Measurements from ENCODE around the gene USH2A.

USH2A gene

DNA sequence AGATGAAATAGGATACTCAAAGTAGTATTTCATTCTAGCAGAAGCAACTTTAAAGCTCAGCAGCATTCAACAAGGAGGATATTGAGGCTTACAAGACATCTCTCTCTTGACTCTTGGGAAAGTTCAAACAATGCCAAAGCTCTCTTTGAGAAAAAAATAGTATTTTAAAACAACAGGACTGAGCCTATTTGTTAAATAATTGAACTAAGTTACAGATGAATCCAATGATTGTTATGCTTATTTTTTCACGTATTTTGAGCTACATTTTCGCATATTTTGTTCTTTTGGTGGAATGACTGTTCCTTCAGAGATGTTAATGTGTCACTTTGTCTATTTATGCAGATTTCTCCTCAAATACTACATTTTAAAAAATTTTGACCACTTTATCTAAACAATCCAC lies 655.5 kb downstream of the USH2A start:
- DNase-seq, result no peak

DNA sequence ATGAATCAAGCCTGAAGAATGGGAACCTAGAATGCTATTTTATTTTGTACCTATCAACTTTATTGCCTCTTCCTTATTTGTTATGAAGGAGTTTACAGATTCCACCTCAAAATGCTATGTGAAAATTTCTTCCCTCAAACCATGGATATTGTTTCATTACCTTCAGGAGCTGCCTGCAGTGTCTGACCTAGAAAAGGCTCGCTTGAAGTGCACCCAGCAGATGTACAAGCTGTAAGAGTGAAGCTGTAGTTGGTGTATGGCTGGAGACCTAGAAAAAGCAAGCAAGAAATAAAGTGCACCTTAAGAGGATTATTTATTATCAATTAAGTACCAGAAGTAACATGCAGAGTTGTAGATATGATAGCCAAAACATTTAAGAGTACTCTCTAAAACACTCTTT lies 656.7 kb downstream of the USH2A start:
- no peak for DNase-seq

DNA sequence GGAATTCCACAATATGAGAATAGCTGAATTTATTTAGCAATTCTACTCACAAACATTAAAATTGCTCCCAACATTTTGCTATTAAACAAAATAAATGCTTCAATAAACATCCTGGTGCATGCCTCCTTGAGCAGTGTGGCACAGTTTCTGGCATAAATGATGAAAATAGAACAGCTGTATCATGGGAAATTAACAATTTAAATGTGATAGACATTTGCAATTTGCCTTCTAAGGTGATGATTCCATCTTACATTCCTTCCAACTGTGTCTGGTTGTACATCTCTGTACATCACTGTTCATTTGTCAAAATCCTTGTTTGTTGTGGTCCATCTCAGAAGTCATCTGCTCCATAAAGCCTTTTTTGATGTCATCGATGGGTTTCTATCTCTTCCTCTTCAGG lies 657.4 kb downstream of the USH2A start:
- DNase-seq, result no peak

DNA sequence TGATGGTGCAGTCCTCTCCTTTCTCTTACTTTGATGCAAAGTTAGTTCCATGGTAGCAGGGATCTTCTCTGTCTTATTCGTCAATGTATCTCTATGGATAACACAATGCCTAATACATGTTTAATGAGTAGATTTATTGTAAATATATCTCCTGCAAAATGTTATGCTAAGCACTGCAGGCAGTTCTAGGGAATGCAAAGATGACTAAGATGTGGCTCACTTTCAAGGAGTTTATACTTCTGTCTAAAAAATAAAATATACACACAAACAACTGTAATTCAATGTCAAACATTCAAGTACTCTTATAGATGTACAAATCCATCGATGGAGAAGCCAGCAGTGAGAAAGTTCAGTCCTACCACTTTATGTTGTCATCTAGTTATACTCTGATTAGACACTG lies 661.8 kb downstream of the USH2A start:
- no peak for DNase-seq

DNA sequence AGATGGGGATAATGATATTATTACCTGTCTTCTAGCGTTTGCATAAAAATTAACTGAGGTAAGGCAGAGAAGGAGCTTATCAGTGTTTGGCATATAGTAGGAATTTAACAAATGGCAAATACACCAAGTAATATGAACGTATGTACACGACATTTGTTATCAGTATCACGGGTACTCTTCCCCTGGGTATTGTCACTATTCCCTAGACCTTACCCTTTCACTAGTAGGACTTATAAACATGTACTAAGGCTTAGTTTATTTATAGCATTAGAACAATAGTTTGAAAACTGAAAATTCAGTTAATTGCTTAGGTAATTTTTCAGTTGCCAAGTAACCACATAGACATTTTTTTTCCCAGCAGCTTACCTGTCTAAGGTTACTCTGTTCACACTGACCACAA lies 669.1 kb downstream of the USH2A start:
- no peak for DNase-seq

DNA sequence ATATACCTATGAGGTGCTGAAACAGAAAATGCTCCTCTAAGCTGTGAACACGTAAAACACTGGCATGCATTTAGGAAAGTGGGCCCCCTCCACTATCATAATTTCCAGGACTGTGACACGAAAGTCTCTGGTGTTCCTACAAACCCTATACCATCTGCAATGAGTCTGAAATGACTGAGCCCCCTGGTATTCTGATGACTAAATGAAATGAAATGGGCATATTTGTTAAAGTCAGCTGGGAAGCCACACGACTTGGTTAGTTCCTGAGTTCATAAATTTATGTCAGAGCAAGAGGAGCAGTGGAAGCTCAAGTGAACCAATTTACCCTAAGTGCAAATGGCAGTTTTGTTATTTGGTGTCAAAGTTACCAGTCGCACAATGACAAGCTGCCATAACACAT lies 673.8 kb downstream of the USH2A start:
- DNase-seq, result no peak

DNA sequence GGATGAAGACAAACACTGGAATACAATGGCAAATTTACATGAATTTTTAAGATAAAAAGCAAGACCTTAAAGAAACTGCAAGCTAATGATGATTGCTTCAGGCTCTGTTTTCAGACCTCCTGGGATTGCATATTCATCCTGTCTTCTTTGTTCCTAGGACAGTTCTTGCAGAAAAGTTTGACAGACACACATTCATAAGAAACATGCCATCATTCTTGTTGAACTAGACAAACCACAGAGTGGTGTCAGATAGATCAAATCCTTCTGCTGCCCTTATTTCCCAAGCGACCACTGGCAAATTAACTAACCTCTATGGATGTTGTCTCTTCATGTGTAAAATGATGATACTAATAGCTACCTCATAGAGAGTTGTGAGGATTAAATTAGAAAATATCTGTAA lies 674.8 kb downstream of the USH2A start:
- DNase-seq, result no peak

DNA sequence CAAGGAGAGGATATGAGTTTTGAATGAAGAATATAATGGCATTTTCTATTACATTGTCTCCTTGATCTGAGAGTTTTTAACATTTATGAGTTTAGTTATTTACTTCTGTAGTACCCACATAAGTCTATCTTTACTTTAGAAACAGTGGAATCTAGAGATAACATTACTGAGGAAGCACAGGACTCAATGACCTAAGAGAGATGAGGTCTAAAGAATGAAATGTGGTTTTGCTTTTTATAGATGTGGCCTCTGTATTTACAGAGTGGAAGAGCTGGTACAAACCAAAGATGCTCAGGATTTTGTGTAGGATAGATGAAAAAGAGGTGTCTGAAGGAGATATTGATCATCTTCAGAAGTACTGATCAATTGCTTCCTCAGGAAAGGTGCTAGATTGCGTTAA lies 678.8 kb downstream of the USH2A start:
- no peak for DNase-seq

DNA sequence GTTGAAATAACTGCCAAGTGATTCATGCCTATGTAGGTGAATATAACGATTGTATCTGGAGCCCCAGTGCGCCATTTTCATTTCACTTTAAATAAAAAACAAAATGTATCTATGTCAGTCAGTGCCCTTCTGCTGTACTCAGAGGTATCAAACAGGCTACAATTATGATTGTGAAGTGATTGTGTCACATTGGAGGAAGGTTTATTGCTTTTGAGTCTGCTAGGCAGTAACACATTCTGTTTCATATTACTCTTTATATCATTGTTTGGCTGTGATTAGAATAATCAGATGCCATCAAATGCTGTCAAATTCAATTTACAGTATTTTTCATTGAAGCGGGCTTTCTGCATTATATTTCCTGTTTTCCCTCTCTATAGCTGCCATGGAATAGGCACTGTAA lies 684.2 kb downstream of the USH2A start:
- DNase-seq, result no peak

DNA sequence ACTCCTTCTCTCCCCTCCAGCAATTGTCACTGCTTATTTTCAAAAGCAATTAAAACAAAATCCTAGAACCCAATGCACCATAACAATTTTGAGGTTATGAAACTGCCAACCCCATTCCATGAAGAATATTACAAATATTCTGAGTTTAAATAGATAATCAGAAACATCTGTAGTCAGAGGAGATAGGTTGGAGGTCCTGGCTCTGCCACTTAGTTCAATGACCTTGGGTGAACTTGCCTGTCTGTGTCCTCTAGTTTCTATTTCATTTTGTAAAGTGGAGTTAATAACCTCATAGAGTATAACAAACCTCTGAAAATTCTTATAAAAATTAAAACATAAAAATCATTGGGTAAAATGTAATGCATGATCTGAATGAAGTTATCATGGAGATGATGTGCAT lies 691.5 kb downstream of the USH2A start:
- no peak for DNase-seq

DNA sequence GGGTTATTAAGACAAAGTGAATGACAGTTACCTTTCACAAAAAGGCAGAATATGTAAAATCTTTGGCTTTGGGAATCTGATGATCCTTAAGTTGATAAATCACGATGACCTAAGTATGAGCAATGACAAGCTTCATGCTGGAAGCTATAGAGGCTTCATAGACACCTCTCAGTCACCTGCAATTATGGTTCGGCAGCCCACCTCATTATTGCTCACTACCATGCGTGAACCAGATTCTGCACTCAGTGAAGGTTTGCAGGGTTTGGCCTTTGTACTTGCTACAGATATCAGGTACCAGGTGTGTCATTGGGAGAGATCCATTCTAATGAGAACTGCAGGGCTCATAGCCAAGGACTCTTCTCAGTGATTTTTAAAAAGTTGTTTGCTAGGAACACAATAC lies 692.6 kb downstream of the USH2A start:
- no peak for DNase-seq

DNA sequence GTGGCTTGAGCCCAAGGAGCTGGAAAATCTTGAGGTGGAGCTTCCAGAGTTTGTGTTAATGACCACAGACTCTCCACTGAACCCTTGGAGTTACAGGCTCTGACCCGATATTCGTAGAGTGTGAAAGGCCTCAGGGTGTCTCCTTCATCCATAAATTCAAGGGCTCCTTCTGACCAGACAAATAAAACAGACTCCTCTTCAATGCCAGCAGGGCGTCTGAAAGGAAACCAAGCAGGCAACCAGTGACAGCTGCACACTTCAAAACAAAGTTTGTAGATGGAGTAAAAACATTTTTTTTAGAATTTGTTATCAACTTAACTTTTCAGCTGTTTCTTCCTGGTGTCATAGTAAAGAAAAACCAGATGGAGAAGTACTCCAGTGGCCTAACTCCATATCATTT lies 695.1 kb downstream of the USH2A start:
- DNase-seq, result no peak

DNA sequence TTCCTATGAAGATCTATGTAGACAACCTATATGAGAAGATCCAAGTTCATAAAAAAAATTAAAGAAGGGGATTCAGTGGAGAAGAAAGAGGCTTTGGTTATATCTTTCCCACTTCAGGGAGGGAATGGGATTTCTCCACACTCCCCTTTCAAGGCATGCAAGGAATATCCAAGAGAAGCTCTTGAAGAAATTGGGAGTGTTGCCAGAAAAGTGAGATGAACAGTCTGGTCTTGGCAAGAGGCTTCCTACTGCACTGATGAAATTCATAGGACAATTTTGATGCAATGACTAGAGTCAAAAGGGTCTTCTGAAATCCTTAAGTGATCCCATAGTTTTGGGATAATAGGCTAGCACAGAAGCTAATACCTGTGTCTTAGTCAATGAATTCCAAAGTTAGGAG lies 703.1 kb downstream of the USH2A start:
- DNase-seq, result no peak

DNA sequence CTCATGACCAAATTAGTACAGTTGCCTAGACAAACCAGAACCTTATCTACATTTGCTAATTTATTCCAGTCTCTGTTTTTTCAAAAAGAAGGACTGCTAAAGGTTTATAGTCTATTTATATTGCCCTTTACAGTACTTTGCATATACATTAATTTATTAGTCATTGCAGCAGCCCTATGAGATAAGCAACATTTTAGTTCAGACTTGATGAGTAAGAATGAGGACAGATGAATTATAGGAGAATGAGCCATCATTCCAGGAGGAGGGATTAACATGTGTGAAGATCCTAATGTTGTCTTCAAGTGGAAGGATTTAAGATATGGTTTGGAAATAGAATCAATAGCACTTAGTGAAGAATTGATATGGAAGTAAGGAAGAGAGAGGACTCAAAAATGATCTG lies 703.7 kb downstream of the USH2A start:
- no peak for DNase-seq

DNA sequence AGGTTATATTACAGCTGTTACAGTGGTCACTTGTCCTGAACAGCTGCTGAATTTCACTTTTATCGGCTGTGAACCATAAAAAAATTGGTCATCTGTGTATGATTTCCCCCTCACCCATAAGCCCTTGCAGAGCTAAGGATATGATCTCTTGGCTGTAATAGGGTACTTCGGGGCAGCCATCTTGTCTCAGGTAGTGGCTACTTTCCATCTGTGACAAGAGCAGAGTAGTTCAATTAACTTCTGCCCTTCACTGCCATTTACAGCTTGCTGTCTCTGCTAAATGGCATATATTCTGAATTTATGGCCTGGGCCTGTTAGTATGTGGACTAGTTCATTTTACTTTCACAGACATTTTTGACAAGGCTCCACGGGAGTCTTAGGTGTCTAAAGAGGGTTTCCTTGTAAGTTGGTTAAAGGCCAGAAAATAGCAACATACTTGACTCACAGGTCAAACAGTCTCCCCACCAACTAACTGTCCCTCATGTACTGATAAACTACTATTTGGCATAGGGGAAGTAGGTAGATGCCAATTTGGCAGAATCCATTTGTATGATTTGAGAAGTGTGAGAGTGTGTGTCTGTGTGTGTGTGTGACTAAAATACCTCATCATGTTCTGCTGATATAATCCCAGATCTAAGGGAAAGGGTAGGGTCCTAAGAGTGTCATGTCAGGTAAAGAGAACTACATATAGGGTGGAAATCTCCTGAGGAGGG lies 704.5 kb downstream of the USH2A start:
- no peak for DNase-seq

DNA sequence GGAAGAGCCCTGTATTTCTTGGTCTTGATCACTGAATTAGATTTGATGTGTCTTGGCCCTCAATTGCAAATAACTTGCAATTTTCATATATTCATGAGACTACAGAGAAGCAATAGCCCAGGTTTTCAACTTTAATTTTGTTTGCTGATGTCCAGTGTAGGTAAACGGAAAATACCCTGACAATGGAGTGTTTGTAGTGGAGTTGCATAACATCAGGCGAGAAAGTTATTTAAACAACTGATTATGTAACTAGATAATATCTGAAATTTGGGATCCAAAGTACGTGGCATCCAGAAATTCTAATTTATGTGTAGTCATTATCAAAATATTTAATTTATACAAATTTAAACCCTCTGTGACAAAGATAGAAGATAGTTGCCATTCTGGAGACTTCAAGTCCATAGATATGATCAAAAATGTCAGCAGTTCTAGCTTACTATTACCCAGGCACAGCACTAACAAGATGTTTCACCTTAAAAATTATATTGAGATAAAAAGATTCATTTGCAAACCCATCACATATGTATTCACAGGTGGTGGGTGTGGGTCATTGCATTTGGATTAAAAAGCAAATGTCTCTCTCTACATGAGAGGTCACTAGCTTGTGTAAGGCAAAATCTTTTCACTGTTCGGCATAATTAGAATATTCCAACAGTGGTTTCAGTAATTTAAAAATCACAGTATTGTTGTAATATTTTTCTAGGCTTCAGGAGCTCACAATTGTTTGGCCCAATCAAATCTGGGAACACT lies 705.4 kb downstream of the USH2A start:
- DNase-seq, result no peak

DNA sequence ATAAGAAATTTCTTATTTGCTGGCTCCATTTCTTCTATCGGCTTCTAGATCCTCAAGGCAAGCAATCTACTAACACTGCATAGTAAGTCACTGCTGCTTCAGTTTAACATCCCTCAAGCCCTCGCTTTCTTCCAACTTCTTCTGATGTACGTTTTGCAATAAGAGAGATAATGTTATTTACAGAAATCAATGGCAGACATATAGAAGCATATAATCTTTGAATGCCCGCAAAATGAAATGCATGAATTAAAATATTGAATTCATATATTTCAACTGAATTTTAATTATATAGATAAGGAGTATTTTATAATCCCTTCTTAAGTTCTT lies 712.4 kb downstream of the USH2A start:
- no peak for DNase-seq

DNA sequence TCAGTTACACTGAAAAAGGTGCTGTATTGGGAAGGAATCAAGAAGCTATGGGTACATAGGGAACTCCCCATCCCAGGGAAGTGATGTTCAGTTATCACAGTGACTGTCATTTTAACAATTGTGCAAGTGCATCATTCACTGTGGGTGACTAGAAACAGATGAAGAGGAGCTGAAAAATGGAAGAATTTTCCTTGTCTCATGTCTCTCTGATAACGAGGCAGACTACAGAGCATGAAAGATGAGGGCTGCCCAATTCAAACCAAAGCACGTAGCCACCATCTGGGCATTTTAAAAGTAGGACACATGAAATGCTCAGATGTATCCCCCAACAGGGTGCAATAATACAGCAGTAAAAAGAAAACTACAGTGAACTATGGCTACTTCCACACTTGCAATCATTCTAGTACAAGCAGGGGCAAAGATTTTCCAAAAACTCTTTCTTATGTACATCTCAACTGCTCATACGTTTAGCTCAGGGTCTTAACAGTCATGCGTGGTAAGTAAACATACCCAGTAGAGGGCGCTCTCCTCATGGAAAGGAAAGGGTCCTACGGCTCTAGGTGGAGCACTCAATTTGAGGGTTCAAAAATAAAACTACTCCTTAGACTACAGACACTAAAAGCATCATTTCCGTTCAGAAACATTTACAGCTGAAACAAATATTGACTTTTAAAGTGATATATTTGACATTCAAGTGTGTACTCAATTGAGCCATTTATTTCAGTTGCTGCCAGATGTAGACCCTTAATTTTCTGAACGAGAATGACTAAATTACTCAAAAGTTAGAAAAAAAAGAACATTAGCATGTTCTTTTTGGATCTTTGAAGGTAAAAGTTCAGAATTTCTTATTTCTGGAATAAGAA lies 713.0 kb downstream of the USH2A start:
- peak; percentile 38 to 66 for DNase-seq

DNA sequence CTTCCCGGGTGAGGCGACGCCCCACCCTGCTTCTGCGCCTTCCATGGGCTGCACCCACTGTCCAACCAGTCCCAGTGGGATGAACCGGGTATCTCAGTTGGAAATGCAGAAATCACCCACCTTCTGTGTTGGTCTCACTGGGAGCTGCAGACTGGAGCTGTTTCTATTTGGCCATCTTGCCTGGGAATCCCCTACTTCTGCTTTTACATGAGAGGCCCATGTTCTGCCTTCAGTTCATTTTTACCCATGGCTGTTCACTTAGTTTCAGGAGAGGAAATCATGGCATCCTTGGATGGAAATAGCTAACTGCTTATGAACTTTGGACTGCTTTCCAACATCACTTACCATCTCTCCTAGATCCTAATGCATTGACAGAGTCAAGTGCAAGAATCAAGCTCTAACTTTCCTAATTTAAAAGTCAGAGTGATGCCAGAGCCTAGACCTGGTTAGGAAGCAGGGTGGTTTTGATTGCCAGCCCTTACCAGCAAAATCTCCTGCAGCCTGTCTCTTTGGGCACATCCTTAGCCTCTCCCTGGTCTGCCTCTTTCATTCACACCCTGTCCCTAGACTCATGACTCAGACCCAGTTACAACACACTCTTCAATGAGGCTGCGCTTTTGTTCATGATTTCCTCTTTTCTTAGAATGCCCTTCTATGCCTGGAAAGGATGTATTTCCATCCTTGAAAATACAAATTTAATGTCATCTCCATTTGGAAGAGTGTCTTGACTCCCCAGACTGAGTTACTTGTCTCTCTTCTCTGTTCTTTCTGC lies 719.0 kb downstream of the USH2A start:
- DNase-seq, result peak; percentile 61 to 62

DNA sequence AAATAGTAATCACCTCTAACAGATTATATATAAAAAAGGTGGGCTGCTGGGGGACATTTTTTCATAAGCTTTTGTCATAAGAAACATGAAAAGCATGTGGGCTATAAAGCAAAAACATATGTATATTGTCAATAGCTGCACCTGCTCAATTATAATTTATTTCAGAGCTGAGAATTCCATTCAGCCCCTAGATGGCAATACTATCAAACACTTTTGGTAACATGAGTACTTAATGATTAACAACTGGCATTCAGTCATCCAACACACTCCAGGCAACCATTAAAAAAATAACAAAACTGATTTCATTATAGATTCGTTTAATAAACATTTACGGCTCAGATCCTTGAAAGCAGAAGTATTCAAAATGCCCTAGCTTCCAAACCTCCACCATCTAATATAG lies 741.0 kb downstream of the USH2A start:
- no peak for DNase-seq

DNA sequence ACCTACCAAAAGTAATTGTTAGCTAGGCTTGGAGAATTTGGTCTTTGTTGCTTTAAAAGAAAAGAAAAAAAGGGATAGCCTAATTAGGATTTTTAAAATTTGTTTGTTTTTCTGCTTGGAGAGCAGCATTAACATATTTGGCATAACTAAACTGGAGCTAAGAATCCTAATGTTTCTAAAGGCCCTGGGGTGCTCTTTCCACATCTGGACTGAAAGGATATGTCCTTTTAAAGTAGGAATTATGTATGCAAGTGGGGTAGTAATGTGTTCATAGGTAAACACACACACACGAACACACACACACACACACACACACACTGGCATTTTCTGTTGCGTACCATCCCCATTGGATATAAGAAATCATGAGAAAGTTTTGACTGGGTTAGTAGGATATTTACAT lies 742.2 kb downstream of the USH2A start:
- DNase-seq, result no peak

DNA sequence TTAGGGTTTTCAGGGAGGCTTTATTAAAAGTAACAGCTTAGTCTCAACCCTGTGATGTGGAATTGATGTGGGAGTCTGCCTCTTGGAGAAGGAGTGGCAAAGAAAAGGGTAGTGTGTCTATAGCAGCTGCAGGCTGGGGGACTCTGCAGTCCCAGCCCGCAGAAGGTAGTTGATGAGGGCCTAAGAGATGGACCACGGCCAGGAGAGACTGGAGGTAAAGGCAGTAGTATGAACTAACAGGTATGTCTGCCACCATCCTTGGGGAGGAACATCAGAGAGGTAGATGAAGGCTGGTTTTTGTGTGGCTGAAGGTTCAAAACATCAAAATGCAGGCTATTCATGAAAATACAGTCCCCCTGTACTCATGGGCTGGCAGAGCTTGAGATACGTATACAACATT lies 744.0 kb downstream of the USH2A start:
- no peak for DNase-seq

DNA sequence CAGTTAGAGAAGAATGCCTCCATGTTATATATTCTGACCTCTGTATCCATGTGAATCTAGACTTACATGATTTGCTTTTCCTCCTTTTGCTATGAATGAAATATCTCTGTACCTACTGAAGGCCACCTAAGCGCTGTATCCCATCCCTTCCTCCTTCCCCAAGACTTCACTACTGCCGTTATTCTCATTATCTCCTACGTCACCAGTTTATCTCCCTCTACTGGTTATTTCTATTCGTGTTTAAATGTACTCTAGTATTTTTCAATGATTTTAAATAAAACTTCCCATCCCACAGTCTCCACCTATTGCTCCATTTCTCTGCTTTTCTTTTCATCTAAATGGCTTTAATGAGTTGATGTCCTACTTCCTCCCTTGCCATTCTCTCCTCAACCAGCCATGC lies 746.1 kb downstream of the USH2A start:
- DNase-seq, result no peak
